GM12892 (cell line): ENCODE measurements around the gene SP4.

ENCODE experiments used
- POLR2A ChIP-seq: IDR thresholded peaks from 2 replicates; pipeline ENCODE4 v1.6.1; 2011; ENCODE audit warnings: low read depth, low read length, control low read depth
- POLR2AphosphoS5 ChIP-seq: IDR thresholded peaks from 2 replicates; pipeline ENCODE4 v1.6.1; 2011; ENCODE audit warnings: low read depth, low read length, control low read depth
- TAF1 ChIP-seq: IDR thresholded peaks from 2 replicates; pipeline ENCODE4 v1.6.1; 2011; ENCODE audit warnings: low read depth, mild to moderate bottlenecking, control low read depth, low read length, borderline replicate concordance

- TF ChIP-seq POLR2A (no peak), POLR2AphosphoS5 (no peak), TAF1 (no peak)
Observed at GRCh38 chr7:21542891-21543527, 115.1 kb downstream of the SP4 start, which contains the start of gene DNAH11.
